ENCODE measurements around the gene PSD. TPM values are rescaled to one million over a fixed set of nuclear protein-coding genes. Genes with fewer than 3 reads are reported as not detected.

Gene PSD
- total RNA-seq, 4 donors from 2014 or later, result 88.0 to 268 (median 108) TPM

GRCh38 chr10:102354451-102354850 is 64.1 kb downstream of the PSD start:
- DNase-seq (ENCODE audit: extremely low spot score), result no peak
- TF ChIP-seq EP300 (IDR thresholded peaks at IDR 0.05) (no peak), POLR2A (IDR thresholded peaks at IDR 0.05; ENCODE audit: low read depth) (no peak)
- TF ChIP-seq, protein P1, sequence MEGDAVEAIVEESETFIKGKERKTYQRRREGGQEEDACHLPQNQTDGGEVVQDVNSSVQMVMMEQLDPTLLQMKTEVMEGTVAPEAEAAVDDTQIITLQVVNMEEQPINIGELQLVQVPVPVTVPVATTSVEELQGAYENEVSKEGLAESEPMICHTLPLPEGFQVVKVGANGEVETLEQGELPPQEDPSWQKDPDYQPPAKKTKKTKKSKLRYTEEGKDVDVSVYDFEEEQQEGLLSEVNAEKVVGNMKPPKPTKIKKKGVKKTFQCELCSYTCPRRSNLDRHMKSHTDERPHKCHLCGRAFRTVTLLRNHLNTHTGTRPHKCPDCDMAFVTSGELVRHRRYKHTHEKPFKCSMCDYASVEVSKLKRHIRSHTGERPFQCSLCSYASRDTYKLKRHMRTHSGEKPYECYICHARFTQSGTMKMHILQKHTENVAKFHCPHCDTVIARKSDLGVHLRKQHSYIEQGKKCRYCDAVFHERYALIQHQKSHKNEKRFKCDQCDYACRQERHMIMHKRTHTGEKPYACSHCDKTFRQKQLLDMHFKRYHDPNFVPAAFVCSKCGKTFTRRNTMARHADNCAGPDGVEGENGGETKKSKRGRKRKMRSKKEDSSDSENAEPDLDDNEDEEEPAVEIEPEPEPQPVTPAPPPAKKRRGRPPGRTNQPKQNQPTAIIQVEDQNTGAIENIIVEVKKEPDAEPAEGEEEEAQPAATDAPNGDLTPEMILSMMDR (IDR thresholded peaks at IDR 0.05), result no peak
- H3K27ac ChIP-seq (replicated peaks in 1 of 4), result no peak overlapping the region
- no peak overlapping the region for H3K4me3 ChIP-seq
- 81% methylated on average over 3 of the region's 3 CpGs for WGBS
- peaks cover 46 to 97% (median 80%) of the 10 kb centered on the region in 4 donors for H3K36me3 ChIP-seq
- H3K27me3 ChIP-seq, result no peaks in the 10 kb centered on the region
- H3K4me1 ChIP-seq, result no peaks in the 10 kb centered on the region
- intact Hi-C loops (cut with DNase I), result loop anchor here (5.0 kb wide), 1 partner anchor 187 kb away; no protein-coding TSS in a partner anchor
- H3K9me3 ChIP-seq, result no peaks in the 10 kb centered on the region

Small RNA genes lying within 50 kb of the gene (small RNA-seq; reads per million reads assigned to genes)
- 292 to 827 (median 516) reads per million in 3 donors for gene MIR146B

Other genes with a start within 250 kb of the PSD start
- gene ELOVL3, start 192.5 kb downstream of the PSD start, total RNA-seq, result under 1 TPM in 1 of 4 donors, not detected in 3; 0.19 TPM
- not detected for gene PITX3, start 177.3 kb downstream of the PSD start, total RNA-seq
- gene GBF1, start 173.3 kb downstream of the PSD start, total RNA-seq, result 10 to 100 TPM; 33.1 to 52.4 (median 40.0) TPM
- gene NFKB2, start 23.1 kb downstream of the PSD start, total RNA-seq, result 10 to 100 TPM; 18.7 to 47.0 (median 41.2) TPM
- 10 to 100 TPM; 19.5 to 45.9 (median 29.0) TPM for gene FBXL15, start 2.1 kb upstream of the PSD start, total RNA-seq
- 10 to 100 TPM; 61.0 to 92.7 (median 71.2) TPM for gene CUEDC2, start 13.8 kb upstream of the PSD start, total RNA-seq
- 1 to 10 TPM in 1 of 4 donors, not detected in 3; 1.0 TPM for gene C10orf95, start 32.8 kb upstream of the PSD start, total RNA-seq
- 100 to 1,000 TPM; 164 to 283 (median 229) TPM for gene ACTR1A, start 83.9 kb upstream of the PSD start, total RNA-seq
- 10 to 100 TPM in 2 of 4 donors, 1 to 10 TPM in 2; 5.0 to 11.7 (median 10.1) TPM for gene SUFU, start 85.2 kb upstream of the PSD start, total RNA-seq
- 100 to 1,000 TPM; 103 to 170 (median 159) TPM for gene TRIM8, start 225.7 kb upstream of the PSD start, total RNA-seq